GM23338 (cell line): ENCODE results near the gene TMEM14A.

ENCODE experiments used
- CREB1 ChIP-seq: fragments of 250-450 bp; sonication (Bioruptor Pico); IDR thresholded peaks from 2 replicates; pipeline ENCODE4 v1.5.0; 2020; ENCODE audit warnings: low read depth, mild to moderate bottlenecking, moderate library complexity
- EZH2 ChIP-seq: fragments of 200-600 bp; sonication (generic); IDR thresholded peaks from one replicate; pipeline ENCODE4 v1.8.0; 2017; ENCODE audit warnings: antibody characterized with exemption, mild to moderate bottlenecking, low read depth; ENCODE audit not compliant: unreplicated experiment
- EZH2phosphoT487 ChIP-seq: fragments of 200-600 bp; sonication (generic); IDR thresholded peaks from one replicate; pipeline ENCODE4 v1.8.1; 2018; ENCODE audit warnings: antibody characterized with exemption; ENCODE audit not compliant: unreplicated experiment
- POLR2AphosphoS5 ChIP-seq: IDR thresholded peaks from 2 replicates; pipeline ENCODE4 v1.6.1; 2016; ENCODE audit warnings: antibody characterized with exemption, low read depth
- TF ChIP-seq, protein P1 (sequence below): IDR thresholded peaks from 2 replicates; pipeline ENCODE4 v1.6.1; 2016; ENCODE audit warnings: antibody characterized with exemption
- TF ChIP-seq, protein P2 (sequence below), 2 experiments: fragments of 200-600 bp in 1 of 2; sonication (generic) in 1 of 2; conservative IDR thresholded peaks; 2 replicates each; pipeline versions ENCODE4 v1.5.1 to v1.6.1; 2016 to 2017; ENCODE audit warnings: antibody characterized with exemption in 2 of 2, low read depth in 2 of 2, mild to moderate bottlenecking in 2 of 2, moderate library complexity in 1 of 2
- TF ChIP-seq, protein P3 (sequence below): IDR thresholded peaks from one replicate; pipeline ENCODE4 v1.6.1; 2018; ENCODE audit warnings: antibody characterized with exemption; ENCODE audit not compliant: unreplicated experiment

DNA sequence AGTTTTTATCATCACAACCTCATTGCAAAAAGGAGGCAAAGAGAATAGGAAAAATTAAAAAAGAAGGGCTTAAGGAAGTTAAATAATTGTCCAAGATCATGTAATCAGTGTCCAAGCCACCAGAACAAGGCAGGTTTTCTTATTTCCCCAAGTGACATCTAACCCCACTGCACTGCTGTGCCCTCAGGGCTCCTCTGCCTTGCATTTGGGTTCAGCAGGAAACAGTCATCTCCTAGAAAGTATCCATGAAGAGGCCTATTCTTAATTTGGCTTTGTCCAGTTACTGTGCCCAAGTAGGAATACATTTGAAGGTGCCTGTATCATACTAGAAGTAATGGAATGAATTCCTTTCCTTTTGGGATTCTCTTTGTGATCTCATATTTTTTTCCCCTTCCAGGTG, 10.5 kb downstream of the TMEM14A start:
- TF ChIP-seq, protein P1, sequence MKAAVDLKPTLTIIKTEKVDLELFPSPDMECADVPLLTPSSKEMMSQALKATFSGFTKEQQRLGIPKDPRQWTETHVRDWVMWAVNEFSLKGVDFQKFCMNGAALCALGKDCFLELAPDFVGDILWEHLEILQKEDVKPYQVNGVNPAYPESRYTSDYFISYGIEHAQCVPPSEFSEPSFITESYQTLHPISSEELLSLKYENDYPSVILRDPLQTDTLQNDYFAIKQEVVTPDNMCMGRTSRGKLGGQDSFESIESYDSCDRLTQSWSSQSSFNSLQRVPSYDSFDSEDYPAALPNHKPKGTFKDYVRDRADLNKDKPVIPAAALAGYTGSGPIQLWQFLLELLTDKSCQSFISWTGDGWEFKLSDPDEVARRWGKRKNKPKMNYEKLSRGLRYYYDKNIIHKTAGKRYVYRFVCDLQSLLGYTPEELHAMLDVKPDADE: no peak
- TF ChIP-seq, protein P2, sequence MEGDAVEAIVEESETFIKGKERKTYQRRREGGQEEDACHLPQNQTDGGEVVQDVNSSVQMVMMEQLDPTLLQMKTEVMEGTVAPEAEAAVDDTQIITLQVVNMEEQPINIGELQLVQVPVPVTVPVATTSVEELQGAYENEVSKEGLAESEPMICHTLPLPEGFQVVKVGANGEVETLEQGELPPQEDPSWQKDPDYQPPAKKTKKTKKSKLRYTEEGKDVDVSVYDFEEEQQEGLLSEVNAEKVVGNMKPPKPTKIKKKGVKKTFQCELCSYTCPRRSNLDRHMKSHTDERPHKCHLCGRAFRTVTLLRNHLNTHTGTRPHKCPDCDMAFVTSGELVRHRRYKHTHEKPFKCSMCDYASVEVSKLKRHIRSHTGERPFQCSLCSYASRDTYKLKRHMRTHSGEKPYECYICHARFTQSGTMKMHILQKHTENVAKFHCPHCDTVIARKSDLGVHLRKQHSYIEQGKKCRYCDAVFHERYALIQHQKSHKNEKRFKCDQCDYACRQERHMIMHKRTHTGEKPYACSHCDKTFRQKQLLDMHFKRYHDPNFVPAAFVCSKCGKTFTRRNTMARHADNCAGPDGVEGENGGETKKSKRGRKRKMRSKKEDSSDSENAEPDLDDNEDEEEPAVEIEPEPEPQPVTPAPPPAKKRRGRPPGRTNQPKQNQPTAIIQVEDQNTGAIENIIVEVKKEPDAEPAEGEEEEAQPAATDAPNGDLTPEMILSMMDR (conservative IDR thresholded peaks at IDR 0.05; ENCODE audit: low read depth in 2 of 2): no peak
- TF ChIP-seq, protein P3, sequence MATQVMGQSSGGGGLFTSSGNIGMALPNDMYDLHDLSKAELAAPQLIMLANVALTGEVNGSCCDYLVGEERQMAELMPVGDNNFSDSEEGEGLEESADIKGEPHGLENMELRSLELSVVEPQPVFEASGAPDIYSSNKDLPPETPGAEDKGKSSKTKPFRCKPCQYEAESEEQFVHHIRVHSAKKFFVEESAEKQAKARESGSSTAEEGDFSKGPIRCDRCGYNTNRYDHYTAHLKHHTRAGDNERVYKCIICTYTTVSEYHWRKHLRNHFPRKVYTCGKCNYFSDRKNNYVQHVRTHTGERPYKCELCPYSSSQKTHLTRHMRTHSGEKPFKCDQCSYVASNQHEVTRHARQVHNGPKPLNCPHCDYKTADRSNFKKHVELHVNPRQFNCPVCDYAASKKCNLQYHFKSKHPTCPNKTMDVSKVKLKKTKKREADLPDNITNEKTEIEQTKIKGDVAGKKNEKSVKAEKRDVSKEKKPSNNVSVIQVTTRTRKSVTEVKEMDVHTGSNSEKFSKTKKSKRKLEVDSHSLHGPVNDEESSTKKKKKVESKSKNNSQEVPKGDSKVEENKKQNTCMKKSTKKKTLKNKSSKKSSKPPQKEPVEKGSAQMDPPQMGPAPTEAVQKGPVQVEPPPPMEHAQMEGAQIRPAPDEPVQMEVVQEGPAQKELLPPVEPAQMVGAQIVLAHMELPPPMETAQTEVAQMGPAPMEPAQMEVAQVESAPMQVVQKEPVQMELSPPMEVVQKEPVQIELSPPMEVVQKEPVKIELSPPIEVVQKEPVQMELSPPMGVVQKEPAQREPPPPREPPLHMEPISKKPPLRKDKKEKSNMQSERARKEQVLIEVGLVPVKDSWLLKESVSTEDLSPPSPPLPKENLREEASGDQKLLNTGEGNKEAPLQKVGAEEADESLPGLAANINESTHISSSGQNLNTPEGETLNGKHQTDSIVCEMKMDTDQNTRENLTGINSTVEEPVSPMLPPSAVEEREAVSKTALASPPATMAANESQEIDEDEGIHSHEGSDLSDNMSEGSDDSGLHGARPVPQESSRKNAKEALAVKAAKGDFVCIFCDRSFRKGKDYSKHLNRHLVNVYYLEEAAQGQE: no peak
- no peak for TF ChIP-seq POLR2AphosphoS5
- TF ChIP-seq EZH2: no peak
- TF ChIP-seq EZH2phosphoT487: no peak
- no peak for TF ChIP-seq CREB1 (CRISPR knock-in tag)
